Activated naive CD4-positive, alpha-beta T cell treated with anti-CD3 and anti-CD28 coated beads for 36 hours (primary cell): ENCODE data around the gene PARVB. TPM values are rescaled to one million over a fixed set of nuclear protein-coding genes. Genes with fewer than 3 reads are reported as not detected.

ENCODE experiments used
- CTCF ChIA-PET: fragments of 350-600 bp; sonication (Branson Sonifier 250); formaldehyde crosslinking; loops from one replicate; lab custom pipeline; 2021; ENCODE audit warnings: antibody characterized with exemption; lab: Charles Lee
- DNase-seq: peaks from one replicate; pipeline ENCODE4 v3.0.0-alpha.2; 2020
- H3K27ac Mint-ChIP-seq: one replicate; pipeline ENCODE4 v1.8.0; 2021; ENCODE audit warnings: mild to moderate bottlenecking, mixed read lengths
- H3K27me3 Mint-ChIP-seq: one replicate; pipeline ENCODE4 v1.8.0; 2021; ENCODE audit warnings: low read depth, mixed read lengths
- H3K36me3 Mint-ChIP-seq: one replicate; pipeline ENCODE4 v1.8.0; 2021; ENCODE audit warnings: low read depth, mixed read lengths
- H3K4me1 Mint-ChIP-seq: one replicate; pipeline ENCODE4 v1.8.0; 2021; ENCODE audit warnings: low read depth, mixed read lengths
- H3K4me3 Mint-ChIP-seq: one replicate; pipeline ENCODE4 v1.8.0; 2021; ENCODE audit warnings: mild to moderate bottlenecking, moderate library complexity, mixed read lengths
- H3K9me3 Mint-ChIP-seq: one replicate; pipeline ENCODE4 v1.8.0; 2021; ENCODE audit warnings: mixed read lengths
- intact Hi-C: fragments of 100-400 bp; cut with micrococcal nuclease; formaldehyde crosslinking; loops from one replicate; pipeline ENCODE4 v1.15.1; 2023
- total RNA-seq, 2 experiments: library from RNA; stranded (reverse); gene quantifications; one replicate each; pipeline ENCODE4 v1.2.3, GENCODE V29; 2021

The PARVB gene
- total RNA-seq, 2 experiments from 2014 or later, result 37.2 to 37.6 TPM

DNA sequence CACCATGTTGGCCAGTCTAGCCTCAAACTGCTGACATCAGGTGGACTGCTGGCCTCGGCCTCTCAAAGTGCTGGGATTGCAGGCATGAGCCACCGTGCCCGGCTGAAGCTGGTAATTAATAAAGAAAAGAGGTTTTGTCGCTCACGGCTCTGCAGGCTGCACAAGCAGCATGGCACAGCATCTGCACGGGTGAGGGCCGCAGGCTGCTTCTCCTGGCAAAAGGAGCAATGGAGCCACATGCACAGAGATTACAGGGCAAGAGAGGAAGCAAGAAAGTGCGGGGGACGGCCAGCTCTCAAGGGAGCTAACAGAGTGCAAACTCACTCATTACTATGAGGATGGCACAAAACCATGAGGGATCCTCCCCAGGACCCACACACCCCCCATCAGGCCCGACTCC lies 4.7 kb upstream of the PARVB start:
- Mint-ChIP-seq H3K27ac (no peak overlapping the region), H3K36me3 (no peaks in the 10 kb centered on the region), H3K4me3 (no peak overlapping the region), H3K4me1 (peaks cover 10% of the 10 kb centered on the region), H3K9me3 (no peaks in the 10 kb centered on the region), H3K27me3 (peaks cover 4% of the 10 kb centered on the region)
- intact Hi-C loops, result no loop called here
- no peak for DNase-seq
- CTCF ChIA-PET, result interaction anchor here (1.6 kb wide), 1 partner anchor 62 kb away, joined by 4 read pairs; no protein-coding TSS in a partner anchor

DNA sequence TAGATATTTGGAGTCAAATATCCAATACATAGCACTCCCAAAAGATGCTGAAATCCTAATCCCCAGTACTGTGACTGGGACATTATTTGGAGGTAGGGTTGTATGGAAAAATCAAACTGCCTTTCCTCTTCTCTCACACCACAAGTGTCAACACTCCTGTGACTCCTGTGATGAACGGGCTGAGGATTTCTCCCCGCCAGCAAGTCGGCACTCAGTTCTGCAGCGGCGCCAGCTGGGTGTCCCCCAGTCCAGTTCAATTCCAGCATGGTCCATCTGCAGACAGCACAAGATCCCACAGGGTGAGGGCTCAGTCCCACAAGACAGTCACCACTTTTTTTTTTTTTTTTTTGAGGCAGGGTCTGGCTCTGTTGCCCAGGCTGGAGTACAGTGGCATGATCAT lies 4.3 kb upstream of the PARVB start:
- intact Hi-C loops, result no loop called here
- peaks cover 4% of the 10 kb centered on the region for H3K27me3 Mint-ChIP-seq
- H3K9me3 Mint-ChIP-seq, result no peaks in the 10 kb centered on the region
- H3K27ac Mint-ChIP-seq, result no peak overlapping the region
- peaks cover 10% of the 10 kb centered on the region for H3K4me1 Mint-ChIP-seq
- no peak overlapping the region for H3K4me3 Mint-ChIP-seq
- DNase-seq, result no peak
- CTCF ChIA-PET, result interaction anchor here (1.6 kb wide), 1 partner anchor 62 kb away, joined by 4 read pairs; no protein-coding TSS in a partner anchor
- no peaks in the 10 kb centered on the region for H3K36me3 Mint-ChIP-seq

DNA sequence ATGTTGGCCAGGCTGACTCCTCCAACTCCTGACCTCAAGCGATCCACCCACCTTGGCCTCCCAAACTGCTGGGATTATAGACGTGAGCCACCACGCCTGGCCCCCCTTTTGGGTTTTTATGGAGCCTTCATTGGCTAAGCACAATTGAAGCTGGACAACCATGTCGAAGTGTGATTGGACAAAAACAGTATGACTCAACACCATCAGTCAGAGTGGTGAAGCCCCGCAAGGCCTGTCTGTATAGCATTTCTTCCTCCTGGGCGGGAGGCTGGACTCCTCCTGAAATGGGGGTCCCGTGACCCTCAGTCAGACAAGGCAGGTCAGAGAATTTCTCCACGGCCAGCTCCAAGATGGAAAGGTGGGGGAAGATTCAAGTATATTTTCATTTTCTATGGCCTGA lies 3.1 kb upstream of the PARVB start:
- Mint-ChIP-seq H3K27me3 (peaks cover 10% of the 10 kb centered on the region), H3K4me1 (peaks cover 16% of the 10 kb centered on the region), H3K4me3 (no peak overlapping the region), H3K36me3 (no peaks in the 10 kb centered on the region), H3K9me3 (no peaks in the 10 kb centered on the region), H3K27ac (no peak overlapping the region)
- intact Hi-C loops, result no loop called here
- CTCF ChIA-PET, result interaction anchor here (0.9 to 1.6 kb wide), 2 partner anchors 25 to 61 kb away, joined by 3 to 4 read pairs; no protein-coding TSS in a partner anchor
- DNase-seq, result no peak

DNA sequence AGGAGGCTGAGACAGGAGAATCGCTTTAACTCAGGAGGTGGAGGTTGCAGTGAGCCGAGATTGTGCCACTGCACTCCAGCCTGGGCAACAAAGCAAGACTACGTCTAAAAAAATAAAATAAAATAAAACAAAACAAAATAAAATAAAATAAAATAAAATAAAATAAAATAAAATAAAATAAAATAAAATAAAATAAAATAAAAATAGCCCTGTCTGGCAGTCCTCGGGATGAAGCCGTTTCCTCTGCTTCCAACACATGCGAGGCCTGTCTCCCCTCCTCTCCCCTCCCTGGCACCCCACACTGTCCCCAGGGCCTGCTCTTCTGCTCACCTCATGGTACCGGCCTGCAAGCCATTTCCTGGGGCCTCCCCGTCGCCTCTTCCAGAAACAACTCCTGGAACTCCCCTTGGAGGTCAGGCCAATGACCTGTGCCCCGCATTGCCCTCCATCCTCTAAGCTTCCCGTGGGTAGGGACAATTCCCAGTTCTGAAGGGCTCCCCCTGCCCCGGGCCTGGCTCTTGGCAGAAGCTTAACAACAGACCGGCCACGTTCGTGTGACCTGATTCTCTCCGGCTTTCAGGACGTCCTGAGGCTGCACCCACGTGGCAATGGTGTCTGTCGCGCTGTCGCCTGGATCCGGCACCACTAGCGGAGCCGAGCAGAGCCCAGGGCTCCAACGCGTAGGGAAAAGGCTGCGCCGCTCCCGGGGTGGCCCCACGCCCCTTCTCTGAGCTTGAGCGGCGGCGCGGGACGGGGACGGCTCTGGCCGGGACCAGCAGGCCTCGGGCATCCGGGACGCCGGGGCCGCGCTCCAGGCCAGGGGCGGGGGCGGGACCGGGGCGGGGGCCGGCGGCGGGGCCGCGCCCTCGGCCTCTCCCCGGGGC lies 456 bp upstream of the PARVB start:
- Mint-ChIP-seq H3K4me1 (peaks cover 27% of the 10 kb centered on the region), H3K9me3 (no peaks in the 10 kb centered on the region), H3K36me3 (no peaks in the 10 kb centered on the region), H3K27me3 (peaks cover 20% of the 10 kb centered on the region), H3K27ac (peak overlapping the region; percentile 46), H3K4me3 (peak overlapping the region; percentile 79)
- CTCF ChIA-PET, result no interaction called here
- DNase-seq, result peak; percentile 36
- intact Hi-C loops, result no loop called here

DNA sequence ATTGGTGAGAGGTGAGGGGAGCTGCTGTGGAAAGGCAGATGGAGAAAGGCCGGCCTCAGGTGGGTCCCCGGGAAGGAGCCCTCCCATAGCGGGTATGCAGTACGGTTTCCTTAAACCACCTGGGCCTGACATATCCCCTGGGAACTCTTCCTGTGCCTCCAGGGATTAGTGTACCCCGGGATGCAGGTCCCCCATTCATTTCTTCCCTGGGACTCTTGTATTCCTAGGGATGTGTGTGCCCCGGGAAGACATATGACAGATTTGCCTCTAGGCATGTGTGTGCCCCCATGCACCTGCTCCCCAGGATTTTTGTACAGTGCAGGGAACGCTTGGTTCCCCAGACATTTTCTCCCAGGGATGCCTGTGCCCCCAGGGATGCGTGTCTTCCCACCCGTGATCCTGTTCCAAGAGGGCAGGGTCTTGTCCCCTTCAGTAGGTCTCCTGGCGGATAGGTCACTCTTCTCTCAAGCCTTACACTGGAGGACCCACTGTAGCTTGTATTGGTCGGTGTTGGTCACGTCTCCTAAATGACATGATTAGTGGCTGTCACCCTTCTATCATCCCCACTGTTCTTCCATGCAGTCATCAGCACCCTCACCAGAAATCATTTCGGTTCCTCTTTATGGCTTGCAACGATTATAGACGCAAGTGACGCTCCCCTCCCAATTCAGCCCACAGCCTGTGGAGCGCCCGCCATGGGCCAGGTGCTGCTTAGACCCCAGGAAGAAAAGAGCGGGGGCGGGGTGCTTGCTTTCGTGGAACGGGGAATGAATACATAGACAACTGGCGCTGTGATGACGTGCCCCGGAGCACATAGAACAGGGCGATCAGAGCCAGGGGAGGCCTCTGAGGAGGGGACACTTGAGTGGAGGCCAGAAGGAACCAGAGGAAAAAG lies 1.3 kb downstream of the PARVB start:
- H3K27me3 Mint-ChIP-seq, result peaks cover 20% of the 10 kb centered on the region
- DNase-seq, result no peak
- H3K4me1 Mint-ChIP-seq, result peaks cover 27% of the 10 kb centered on the region
- CTCF ChIA-PET, result interaction anchor here (2.7 kb wide), 1 partner anchor 32 kb away, joined by 12 read pairs; no protein-coding TSS in a partner anchor
- no peaks in the 10 kb centered on the region for H3K9me3 Mint-ChIP-seq
- peak overlapping the region; percentile 2 for H3K27ac Mint-ChIP-seq
- H3K36me3 Mint-ChIP-seq, result no peaks in the 10 kb centered on the region
- H3K4me3 Mint-ChIP-seq, result peak overlapping the region; percentile 76
- intact Hi-C loops, result loop anchor here (5.0 kb wide), 1 partner anchor 157 kb away; the partner anchor contains the start of gene PARVG

DNA sequence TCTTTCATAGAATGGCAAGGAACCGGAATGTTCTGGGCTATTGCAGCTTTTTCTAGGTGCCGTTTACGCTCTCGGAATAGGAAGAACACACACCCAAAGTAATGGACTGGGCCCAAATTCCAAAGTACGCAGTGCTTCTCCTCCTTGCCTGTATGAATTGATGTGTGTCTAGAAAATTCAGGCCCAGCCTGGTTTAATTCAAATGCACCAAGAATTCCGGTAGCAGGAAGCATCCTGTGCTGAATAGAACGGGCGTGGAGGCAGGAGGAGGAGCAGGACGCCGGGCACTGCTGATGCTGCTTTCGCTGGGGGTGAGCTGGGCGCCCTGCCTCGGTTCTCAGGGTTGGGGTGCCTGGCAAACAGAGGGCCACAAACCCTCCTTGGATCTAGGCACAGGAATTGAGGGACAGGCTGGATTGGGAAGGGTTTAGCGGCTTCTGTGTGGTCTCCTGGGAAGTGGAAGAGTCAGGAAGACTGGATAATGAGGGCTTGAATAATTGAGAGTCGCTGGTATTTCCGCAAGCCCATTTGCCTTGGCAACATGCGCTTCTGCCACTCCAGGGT lies 2.0 kb downstream of the PARVB start:
- peaks cover 20% of the 10 kb centered on the region for H3K27me3 Mint-ChIP-seq
- peak overlapping the region; percentile 67 for H3K4me3 Mint-ChIP-seq
- intact Hi-C loops, result loop anchor here (5.0 kb wide), 1 partner anchor 156 kb away; the partner anchor contains the start of gene PARVG
- peak overlapping the region; percentile 86 for H3K27ac Mint-ChIP-seq
- peaks cover 32% of the 10 kb centered on the region for H3K4me1 Mint-ChIP-seq
- no peak for DNase-seq
- CTCF ChIA-PET, result interaction anchor here (2.7 kb wide), 1 partner anchor 33 kb away, joined by 12 read pairs; no protein-coding TSS in a partner anchor
- H3K9me3 Mint-ChIP-seq, result no peaks in the 10 kb centered on the region
- H3K36me3 Mint-ChIP-seq, result no peaks in the 10 kb centered on the region

DNA sequence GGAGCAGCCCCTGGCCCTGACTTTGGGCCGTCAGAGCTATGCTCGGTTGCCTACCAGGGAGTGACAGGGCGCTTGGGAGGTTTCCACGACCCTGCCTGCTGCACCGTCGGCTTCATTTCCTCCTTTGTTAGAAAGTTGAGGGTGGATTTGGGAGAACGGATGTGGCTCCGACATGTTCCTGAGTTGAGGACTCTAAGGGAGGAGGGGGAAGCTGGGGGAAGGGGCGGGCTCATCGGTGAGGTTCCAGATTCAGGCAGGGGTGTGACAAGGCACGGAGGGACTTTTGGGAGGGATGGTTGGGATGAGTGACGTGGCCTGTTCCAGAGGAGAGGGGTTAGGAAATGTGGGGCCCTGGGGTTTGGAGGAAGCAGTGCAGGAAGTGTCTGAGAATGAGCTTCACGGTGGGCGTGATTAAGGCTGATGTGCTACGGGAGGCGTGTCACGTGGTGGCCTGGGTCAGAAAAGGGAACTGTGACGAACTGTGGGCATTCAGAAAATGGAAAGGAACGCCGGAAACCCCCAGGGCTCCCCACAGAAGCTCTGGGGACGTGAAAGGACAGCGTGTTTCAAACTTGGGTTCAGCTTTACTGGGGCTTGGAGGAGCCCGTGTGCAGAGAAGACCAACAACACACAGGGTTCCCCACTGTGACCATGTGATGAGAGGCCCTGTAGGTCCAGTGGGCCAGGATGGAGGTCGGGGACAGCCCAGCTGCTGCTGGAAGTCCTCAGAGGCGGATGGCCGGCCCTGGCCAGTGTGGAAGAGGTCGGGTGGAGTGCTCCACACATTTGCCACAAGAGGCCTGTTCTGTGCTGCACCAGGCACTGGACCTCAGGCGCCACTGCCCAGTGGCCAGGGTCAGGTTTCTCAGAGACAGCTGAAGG lies 2.8 kb downstream of the PARVB start:
- intact Hi-C loops, result loop anchor here (5.0 kb wide), 1 partner anchor 155 kb away; the partner anchor contains the start of gene PARVG
- DNase-seq, result peak; percentile 82
- H3K4me1 Mint-ChIP-seq, result peaks cover 39% of the 10 kb centered on the region
- no peaks in the 10 kb centered on the region for H3K9me3 Mint-ChIP-seq
- H3K27me3 Mint-ChIP-seq, result peaks cover 22% of the 10 kb centered on the region
- H3K36me3 Mint-ChIP-seq, result peaks cover 2% of the 10 kb centered on the region
- H3K4me3 Mint-ChIP-seq, result peak overlapping the region; percentile 67
- CTCF ChIA-PET, result interaction anchor here (2.7 kb wide), 1 partner anchor 33 kb away, joined by 12 read pairs; no protein-coding TSS in a partner anchor
- peak overlapping the region; percentile 86 for H3K27ac Mint-ChIP-seq

DNA sequence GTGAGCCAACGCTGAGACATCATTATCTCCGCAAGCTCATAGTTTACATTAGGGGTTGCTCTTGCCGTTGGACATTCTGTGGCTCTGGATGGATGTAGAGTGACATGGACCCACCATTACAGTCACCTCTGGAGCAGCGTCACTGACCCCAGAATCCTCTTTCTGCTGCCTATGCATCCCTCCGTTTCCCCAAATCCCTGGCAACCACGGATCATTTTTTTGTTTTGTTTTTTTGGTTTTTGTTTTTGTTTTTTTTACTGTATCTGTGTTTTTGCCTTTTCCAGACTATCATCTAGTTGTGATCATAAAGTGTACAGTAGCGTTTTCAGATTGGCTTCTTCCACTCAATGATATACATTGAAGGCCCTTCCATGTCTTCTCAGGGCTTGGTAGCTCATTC lies 4.0 kb downstream of the PARVB start:
- Mint-ChIP-seq H3K36me3 (peaks cover 2% of the 10 kb centered on the region), H3K9me3 (no peaks in the 10 kb centered on the region), H3K4me1 (peaks cover 34% of the 10 kb centered on the region), H3K27me3 (peaks cover 22% of the 10 kb centered on the region), H3K4me3 (no peak overlapping the region), H3K27ac (no peak overlapping the region)
- DNase-seq, result no peak
- intact Hi-C loops, result loop anchor here (5.0 kb wide), 1 partner anchor 154 kb away; the partner anchor contains the start of gene PARVG
- CTCF ChIA-PET, result no interaction called here

DNA sequence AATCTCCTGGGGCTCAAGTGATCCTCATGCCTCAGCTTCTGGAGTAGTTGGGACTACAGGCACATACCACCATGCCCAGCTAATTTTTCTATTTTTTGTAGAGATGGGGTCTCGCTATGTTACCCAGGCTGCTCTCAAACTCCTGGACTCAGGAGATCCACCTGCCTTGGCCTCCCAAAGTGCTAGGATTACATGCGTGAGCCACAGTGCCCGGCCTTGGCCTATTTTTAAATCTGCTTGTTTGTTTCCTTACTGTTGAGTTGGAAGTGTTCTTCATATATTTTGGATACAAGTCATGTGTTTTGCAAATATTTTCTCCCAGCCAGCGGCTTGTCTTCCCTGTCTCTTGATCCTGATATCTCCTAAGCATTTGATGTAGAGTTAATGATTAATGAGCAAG lies 5.0 kb downstream of the PARVB start:
- H3K4me1 Mint-ChIP-seq, result peaks cover 30% of the 10 kb centered on the region
- H3K9me3 Mint-ChIP-seq, result no peaks in the 10 kb centered on the region
- H3K27me3 Mint-ChIP-seq, result peaks cover 18% of the 10 kb centered on the region
- intact Hi-C loops, result loop anchor here (5.0 kb wide), 1 partner anchor 153 kb away; the partner anchor contains the start of gene PARVG
- peaks cover 2% of the 10 kb centered on the region for H3K36me3 Mint-ChIP-seq
- no peak overlapping the region for H3K4me3 Mint-ChIP-seq
- CTCF ChIA-PET, result no interaction called here
- H3K27ac Mint-ChIP-seq, result no peak overlapping the region
- no peak for DNase-seq

DNA sequence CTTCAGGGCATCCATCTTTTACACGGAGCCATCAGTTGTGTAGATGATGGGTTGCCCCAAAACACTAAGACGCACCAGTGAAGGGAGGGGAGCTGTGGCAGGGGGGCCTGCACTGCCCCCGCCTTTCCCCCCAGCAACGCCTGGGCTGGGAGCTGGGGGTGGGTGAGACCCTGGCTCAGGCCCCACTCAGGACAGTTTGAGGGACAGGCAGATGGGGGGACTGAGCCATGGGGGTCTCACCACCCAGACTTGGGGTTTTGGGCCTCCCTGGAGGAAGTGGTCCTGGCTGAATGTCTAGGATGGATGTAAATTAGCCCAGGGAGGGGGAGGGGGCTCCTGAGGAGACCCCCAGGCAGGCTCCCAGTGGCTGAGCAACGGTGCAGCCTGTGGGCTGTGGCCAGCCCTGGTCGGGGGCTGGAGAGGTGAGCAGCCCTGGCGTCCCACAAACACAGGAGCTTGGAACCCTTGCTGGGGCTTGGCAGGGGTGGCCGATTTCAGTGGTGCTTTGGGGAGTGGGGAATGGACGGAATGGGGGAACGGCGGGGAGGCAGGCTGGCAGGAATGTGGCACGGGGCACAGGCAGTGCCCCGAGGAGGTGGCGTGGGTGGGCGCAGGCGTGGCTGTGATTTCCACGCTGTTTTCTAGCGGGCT lies 6.1 kb downstream of the PARVB start:
- no peak overlapping the region for H3K27ac Mint-ChIP-seq
- CTCF ChIA-PET, result no interaction called here
- DNase-seq, result no peak
- intact Hi-C loops, result no loop called here
- H3K9me3 Mint-ChIP-seq, result no peaks in the 10 kb centered on the region
- no peak overlapping the region for H3K4me3 Mint-ChIP-seq
- H3K36me3 Mint-ChIP-seq, result peaks cover 2% of the 10 kb centered on the region
- peaks cover 15% of the 10 kb centered on the region for H3K27me3 Mint-ChIP-seq
- H3K4me1 Mint-ChIP-seq, result peaks cover 28% of the 10 kb centered on the region

DNA sequence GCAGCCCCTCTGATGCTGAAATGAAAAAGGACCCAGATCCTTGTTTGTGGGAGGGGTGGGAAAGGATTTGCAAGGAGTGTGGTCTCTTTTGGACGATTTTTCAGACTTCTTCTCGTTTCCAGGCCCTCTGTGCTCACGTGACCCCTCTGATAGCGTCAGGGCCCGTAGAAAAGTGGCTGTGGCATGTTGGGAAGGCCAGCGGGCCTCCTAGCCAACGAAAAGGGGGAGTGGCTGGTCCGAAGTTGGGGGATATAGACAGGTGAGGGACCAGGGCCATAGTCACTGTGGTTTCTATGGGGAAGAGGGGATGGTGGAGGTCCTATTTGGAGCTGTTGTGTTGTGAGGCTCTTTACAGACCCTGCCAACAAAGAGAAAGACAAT lies 6.6 kb downstream of the PARVB start:
- peaks cover 2% of the 10 kb centered on the region for H3K36me3 Mint-ChIP-seq
- peaks cover 26% of the 10 kb centered on the region for H3K4me1 Mint-ChIP-seq
- H3K4me3 Mint-ChIP-seq, result no peak overlapping the region
- CTCF ChIA-PET, result no interaction called here
- no peak for DNase-seq
- H3K9me3 Mint-ChIP-seq, result no peaks in the 10 kb centered on the region
- peak overlapping the region; percentile 53 for H3K27ac Mint-ChIP-seq
- H3K27me3 Mint-ChIP-seq, result peaks cover 12% of the 10 kb centered on the region
- intact Hi-C loops, result no loop called here
